Activated CD4-positive, alpha-beta T cell treated with anti-CD3 and anti-CD28 coated beads, Interleukin-2, amount 50 U/mL, for 16 hours (primary cell): ENCODE results near the gene CDC42EP2.

Experiments used
- DNase-seq: peaks from one replicate; pipeline ENCODE4 v3.0.0-alpha.2; 2020

CDC42EP2 gene

DNA sequence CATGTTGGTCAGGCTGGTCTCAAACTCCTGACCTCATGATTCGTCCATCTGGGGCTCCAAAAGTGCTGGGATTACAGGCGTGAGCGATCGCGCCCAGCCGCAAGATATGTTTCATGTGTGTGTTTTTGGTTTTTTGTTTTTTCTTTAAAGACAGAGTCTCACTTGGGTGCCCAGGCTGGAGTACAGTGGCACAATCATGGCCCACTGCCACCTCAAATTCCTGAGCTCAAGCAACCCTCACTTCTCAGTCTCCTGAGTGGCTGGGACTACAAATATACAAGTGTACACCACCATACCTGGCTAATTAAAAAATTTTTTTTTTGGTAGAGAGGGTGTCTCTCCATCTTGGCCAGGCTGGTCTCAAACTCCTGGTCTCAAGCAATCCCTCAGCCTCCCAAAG, 48.3 kb downstream of the CDC42EP2 start:
- no peak for DNase-seq

DNA sequence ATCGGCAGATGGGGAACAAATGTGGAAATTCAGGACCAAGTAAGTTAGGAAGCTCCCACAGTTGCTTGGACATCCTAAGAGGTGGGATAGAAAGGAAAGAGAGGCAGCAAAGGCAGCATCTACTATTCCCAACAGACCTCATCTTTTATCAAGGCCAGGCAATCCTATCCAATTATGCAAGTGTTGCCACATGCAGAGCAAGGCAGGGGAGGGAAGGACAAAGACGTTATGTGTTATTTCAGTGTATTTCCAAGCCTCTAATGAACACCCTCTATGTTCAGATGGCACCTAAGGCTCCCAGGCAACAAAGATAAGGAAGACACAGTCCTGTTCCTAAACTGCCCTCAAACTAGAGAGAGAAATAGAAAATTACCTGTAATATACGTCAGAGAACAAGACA, 49.1 kb downstream of the CDC42EP2 start:
- no peak for DNase-seq

- DNase-seq = peak; percentile 54
Measured at GRCh38 chr11:65366340-65366773, 51.7 kb downstream of the CDC42EP2 start.

DNA sequence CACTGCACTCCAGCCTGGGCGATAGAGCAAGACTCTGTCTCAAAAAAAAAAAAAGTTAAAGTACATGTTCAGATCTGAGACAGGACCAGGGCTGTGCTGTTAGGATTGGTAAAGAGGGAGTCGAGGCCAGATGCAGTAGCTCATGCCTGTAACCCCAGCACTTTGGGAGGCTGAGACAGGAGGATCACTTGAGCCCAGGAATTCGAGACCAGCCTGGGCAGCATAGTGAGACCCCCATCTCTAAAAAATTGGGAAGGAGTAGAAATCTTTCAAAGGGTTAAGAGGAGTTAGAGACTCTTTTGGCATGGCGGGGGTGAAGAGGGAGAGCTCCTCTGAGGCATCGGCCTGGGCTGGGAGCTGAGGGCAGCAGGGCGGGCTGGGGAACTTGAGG, 56.0 kb downstream of the CDC42EP2 start:
- DNase-seq = no peak
